GM12875 (cell line): ENCODE data around the gene ATOSA.

Experiments
- H3K4me3 ChIP-seq: one replicate; pipeline ENCODE4 v1.5.1; 2011; ENCODE audit warnings: low read depth, low read length, control low read depth
- TF ChIP-seq, protein P1 (sequence below): IDR thresholded peaks from 2 replicates; pipeline ENCODE4 v1.5.1; 2011; ENCODE audit warnings: low read depth, mild to moderate bottlenecking, control low read depth, inconsistent platforms, low read length, moderate library complexity, borderline replicate concordance; ENCODE audit not compliant: insufficient read depth

Gene ATOSA

GRCh38 chr15:52678468-52679231 is 538 bp downstream of the ATOSA start:
- peak overlapping the region; percentile 98 for H3K4me3 ChIP-seq
- TF ChIP-seq, protein P1, sequence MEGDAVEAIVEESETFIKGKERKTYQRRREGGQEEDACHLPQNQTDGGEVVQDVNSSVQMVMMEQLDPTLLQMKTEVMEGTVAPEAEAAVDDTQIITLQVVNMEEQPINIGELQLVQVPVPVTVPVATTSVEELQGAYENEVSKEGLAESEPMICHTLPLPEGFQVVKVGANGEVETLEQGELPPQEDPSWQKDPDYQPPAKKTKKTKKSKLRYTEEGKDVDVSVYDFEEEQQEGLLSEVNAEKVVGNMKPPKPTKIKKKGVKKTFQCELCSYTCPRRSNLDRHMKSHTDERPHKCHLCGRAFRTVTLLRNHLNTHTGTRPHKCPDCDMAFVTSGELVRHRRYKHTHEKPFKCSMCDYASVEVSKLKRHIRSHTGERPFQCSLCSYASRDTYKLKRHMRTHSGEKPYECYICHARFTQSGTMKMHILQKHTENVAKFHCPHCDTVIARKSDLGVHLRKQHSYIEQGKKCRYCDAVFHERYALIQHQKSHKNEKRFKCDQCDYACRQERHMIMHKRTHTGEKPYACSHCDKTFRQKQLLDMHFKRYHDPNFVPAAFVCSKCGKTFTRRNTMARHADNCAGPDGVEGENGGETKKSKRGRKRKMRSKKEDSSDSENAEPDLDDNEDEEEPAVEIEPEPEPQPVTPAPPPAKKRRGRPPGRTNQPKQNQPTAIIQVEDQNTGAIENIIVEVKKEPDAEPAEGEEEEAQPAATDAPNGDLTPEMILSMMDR, result no peak

DNA sequence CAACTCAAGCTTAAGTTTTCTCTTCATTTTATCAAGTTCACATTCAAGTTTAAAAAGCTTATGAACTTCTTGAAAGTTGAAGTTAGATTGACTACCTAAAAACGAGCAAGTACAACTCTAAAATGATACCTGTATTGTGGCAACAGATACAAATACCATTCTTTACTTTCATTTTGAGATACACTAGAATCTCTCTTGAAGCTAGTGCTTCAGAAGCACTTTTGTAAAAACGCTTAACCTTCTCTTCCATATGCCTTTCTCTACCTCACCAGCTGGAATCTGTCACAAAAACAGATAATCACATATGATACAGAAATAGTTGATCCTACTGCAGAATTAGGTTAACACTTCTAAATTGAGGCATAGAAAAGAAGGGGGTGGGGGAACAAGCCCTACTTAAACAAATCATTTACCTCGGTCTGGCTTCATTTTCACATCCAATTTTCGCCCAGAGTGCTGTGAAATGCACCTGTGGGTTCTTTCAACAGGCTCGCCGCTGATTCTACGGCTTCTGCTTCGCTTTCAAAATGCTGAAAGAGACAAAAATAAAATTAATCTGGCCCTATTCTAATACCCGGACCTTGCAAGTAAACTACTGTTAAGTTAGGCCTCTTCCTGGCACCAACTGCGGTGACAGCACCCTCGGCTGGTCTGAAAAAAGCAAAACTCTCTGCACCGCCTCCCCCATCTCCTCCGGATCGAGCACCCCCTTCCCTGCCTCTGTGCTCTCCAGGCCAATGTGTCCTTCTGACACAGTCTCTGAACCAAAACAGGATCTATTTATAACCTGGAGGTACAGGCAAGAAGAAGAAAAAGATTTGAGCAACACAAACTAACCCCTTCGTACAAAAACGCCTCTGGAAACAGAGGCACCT is 1.4 kb downstream of the ATOSA start:
- H3K4me3 ChIP-seq, result peak overlapping the region; percentile 98

DNA sequence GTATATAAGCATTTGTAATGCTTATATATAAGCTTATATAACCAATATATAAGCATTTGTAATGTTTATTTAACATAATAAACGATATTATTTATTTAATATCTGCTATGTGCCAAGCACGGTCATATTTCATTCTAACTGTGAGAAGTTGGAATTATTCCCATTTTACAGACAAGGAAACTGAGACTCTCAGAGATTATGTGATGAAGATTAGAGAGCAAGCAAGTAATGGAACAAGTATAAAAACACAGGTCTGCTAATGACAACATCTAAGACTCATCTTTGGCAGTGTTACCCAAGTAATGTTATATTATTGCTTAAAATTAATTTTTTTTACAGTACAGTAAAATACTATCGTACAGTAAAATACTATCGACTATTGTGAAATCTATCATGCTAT is 4.4 kb downstream of the ATOSA start:
- no peak overlapping the region for H3K4me3 ChIP-seq
- TF ChIP-seq, protein P1, result no peak

More for the DNA sequence above, 1.4 kb downstream of the ATOSA start:
- TF ChIP-seq, protein P1, result no peak

GRCh38 chr15:52673734-52674133 is 5.5 kb downstream of the ATOSA start:
- TF ChIP-seq, protein P1, result no peak
- no peak overlapping the region for H3K4me3 ChIP-seq

DNA sequence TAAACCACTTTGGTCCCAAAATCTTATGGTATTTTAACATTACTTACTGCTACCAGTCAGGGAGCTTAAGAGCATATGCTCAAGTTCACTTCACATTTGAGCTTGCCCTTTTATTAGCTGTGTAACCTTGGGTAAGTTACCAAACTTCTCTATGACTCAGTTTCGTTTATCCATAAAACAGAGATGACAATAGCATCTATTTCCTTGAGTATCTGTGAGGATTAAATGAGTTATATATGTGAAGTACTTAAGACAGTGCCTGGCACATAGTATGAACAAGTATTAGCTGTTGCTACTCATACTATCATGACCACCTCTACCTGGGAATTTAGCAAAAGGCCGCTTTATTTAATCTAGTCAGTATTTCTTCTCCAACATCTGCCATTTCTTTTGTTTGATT is 5.9 kb downstream of the ATOSA start:
- no peak overlapping the region for H3K4me3 ChIP-seq
- TF ChIP-seq, protein P1, result no peak

- TF ChIP-seq, protein P1, result no peak
Observed at GRCh38 chr15:52672661-52673060, 6.5 kb downstream of the ATOSA start.

More at GRCh38 chr15:52672661-52673060, 6.5 kb downstream of the ATOSA start:
- no peak overlapping the region for H3K4me3 ChIP-seq
